ENCODE results near the gene SLC1A3. TPM values are rescaled to one million over a fixed set of nuclear protein-coding genes. Genes with fewer than 3 reads are reported as not detected.

Gene SLC1A3
- total and polyA plus RNA-seq, 4 experiments from 2014 or later: 1.3 to 2.3 TPM; not detected in 2

- Histone ChIP-seq H3K27ac (ENCODE audit: low read depth, low read length) (no peak overlapping the region), H3K4me3 (ENCODE audit: low read length in 2 of 2) (no peak overlapping the region), H3K36me3 (ENCODE audit: insufficient read depth, low read length) (no peaks in the 10 kb centered on the region), H3K9me3 (ENCODE audit: control insufficient read depth in 1 of 2, low read length in 2 of 2) (no peaks in the 10 kb centered on the region), H3K4me1 (ENCODE audit: insufficient read depth, low read length) (no peaks in the 10 kb centered on the region), H3K27me3 (ENCODE audit: insufficient read depth, low read length) (no peaks in the 10 kb centered on the region)
- no peak overlapping the region for H3K4me3 Mint-ChIP-seq
- intact Hi-C loops (cut with micrococcal nuclease): no loop called here
- ChIA-PET CTCF (ENCODE audit: partially characterized antibody) (no interaction called here), POLR2A (ENCODE audit: partially characterized antibody) (no interaction called here)
- no peak overlapping the region for H3K27ac Mint-ChIP-seq
- no peaks in the 10 kb centered on the region for H3K9me3 Mint-ChIP-seq
- H3K36me3 Mint-ChIP-seq: no peaks in the 10 kb centered on the region
- no peaks in the 10 kb centered on the region for H3K4me1 Mint-ChIP-seq
- no peak for DNase-seq
- H3K27me3 Mint-ChIP-seq: peaks cover 4 to 13% of the 10 kb centered on the region in 2 donors
Observed at GRCh38 chr5:36651761-36652685, 45.6 kb downstream of the SLC1A3 start.

DNA sequence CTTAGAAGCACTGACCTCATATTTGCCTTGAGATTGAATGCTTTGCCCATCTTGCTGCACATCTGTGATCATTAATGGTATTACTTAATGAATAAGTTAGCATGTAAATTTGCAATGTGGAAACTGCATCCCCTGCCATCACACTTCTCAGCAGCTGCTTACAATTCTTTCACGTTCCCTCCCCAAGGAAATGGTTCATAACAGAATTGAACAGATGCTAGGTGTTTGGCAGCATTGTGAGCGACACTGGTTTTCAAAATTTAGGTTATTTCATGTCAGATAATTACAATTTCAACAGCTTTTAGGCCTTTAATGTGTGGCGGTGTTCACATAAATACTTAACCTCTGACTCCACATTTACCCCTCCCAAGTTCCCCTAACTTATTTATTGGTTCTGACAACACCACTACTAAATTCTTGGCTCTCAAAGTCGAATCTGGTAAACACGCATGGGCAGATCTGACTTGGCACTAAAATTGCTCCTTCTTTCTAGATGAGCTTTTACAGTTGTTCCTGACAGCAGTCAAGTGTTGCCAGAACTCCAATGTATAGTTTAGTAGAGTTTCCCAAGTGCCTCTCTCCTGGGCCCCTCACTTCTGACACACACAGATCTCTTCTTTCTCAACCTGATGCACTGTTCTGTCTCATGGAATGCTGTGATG lies 46.8 kb downstream of the SLC1A3 start:
- Mint-ChIP-seq H3K4me1 (no peaks in the 10 kb centered on the region), H3K9me3 (no peaks in the 10 kb centered on the region), H3K36me3 (no peaks in the 10 kb centered on the region), H3K27ac (no peak overlapping the region), H3K4me3 (no peak overlapping the region), H3K27me3 (peaks cover 6 to 13% of the 10 kb centered on the region in 2 donors)
- Histone ChIP-seq H3K4me3 (ENCODE audit: low read length in 2 of 2) (no peak overlapping the region), H3K4me1 (ENCODE audit: insufficient read depth, low read length) (no peaks in the 10 kb centered on the region), H3K36me3 (ENCODE audit: insufficient read depth, low read length) (no peaks in the 10 kb centered on the region), H3K27ac (ENCODE audit: low read depth, low read length) (no peak overlapping the region), H3K27me3 (ENCODE audit: insufficient read depth, low read length) (no peaks in the 10 kb centered on the region), H3K9me3 (ENCODE audit: control insufficient read depth in 1 of 2, low read length in 2 of 2) (no peaks in the 10 kb centered on the region)
- DNase-seq: no peak
- intact Hi-C loops (cut with micrococcal nuclease): no loop called here
- ChIA-PET POLR2A (ENCODE audit: partially characterized antibody) (no interaction called here), CTCF (ENCODE audit: partially characterized antibody) (no interaction called here)

- H3K9me3 ChIP-seq (ENCODE audit: control insufficient read depth in 1 of 2, low read length in 2 of 2): no peaks in the 10 kb centered on the region
- no peak overlapping the region for H3K27ac Mint-ChIP-seq
- H3K4me3 Mint-ChIP-seq: no peak overlapping the region
- H3K4me1 Mint-ChIP-seq: no peaks in the 10 kb centered on the region
- peaks cover 4 to 12% of the 10 kb centered on the region in 2 donors for H3K27me3 Mint-ChIP-seq
- no peaks in the 10 kb centered on the region for H3K9me3 Mint-ChIP-seq
- no peaks in the 10 kb centered on the region for H3K27me3 ChIP-seq (ENCODE audit: insufficient read depth, low read length)
- ChIA-PET POLR2A (ENCODE audit: partially characterized antibody) (no interaction called here), CTCF (ENCODE audit: partially characterized antibody) (no interaction called here)
- DNase-seq: no peak
- no peaks in the 10 kb centered on the region for H3K36me3 Mint-ChIP-seq
- no peak overlapping the region for H3K4me3 ChIP-seq (ENCODE audit: low read length in 2 of 2)
- no peaks in the 10 kb centered on the region for H3K4me1 ChIP-seq (ENCODE audit: insufficient read depth, low read length)
- no peaks in the 10 kb centered on the region for H3K36me3 ChIP-seq (ENCODE audit: insufficient read depth, low read length)
- no peak overlapping the region for H3K27ac ChIP-seq (ENCODE audit: low read depth, low read length)
- intact Hi-C loops (cut with micrococcal nuclease): no loop called here
Observed at GRCh38 chr5:36654564-36654963, 48.2 kb downstream of the SLC1A3 start.

DNA sequence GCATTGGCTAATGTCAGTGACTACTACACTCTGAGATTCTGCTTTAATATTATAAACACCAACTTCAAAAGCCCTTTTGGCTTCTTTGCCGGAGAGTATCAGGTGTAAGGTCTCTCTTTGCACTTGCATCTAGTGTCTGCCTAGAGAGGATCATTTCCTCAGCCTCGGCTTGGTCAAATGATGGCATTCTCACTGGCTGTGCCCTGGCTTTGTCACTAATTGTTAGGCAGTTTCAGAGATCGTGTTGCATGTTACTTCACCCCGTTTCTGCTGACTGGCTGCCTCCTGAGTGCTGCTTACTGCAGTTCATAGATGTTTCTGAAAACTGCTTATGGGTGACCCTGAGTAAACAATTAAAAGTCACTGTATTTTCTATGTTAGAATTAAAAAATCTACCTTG lies 48.8 kb downstream of the SLC1A3 start:
- intact Hi-C loops (cut with micrococcal nuclease): no loop called here
- H3K27me3 ChIP-seq (ENCODE audit: insufficient read depth, low read length): no peaks in the 10 kb centered on the region
- H3K4me1 ChIP-seq (ENCODE audit: insufficient read depth, low read length): no peaks in the 10 kb centered on the region
- Mint-ChIP-seq H3K27me3 (peaks cover 4 to 12% of the 10 kb centered on the region in 2 donors), H3K4me3 (no peak overlapping the region), H3K36me3 (no peaks in the 10 kb centered on the region), H3K27ac (no peak overlapping the region), H3K9me3 (no peaks in the 10 kb centered on the region), H3K4me1 (no peaks in the 10 kb centered on the region)
- DNase-seq: no peak
- no peak overlapping the region for H3K27ac ChIP-seq (ENCODE audit: low read depth, low read length)
- POLR2A ChIA-PET (ENCODE audit: partially characterized antibody): no interaction called here
- CTCF ChIA-PET (ENCODE audit: partially characterized antibody): no interaction called here
- H3K4me3 ChIP-seq (ENCODE audit: low read length in 2 of 2): no peak overlapping the region
- no peaks in the 10 kb centered on the region for H3K36me3 ChIP-seq (ENCODE audit: insufficient read depth, low read length)
- no peaks in the 10 kb centered on the region for H3K9me3 ChIP-seq (ENCODE audit: control insufficient read depth in 1 of 2, low read length in 2 of 2)

DNA sequence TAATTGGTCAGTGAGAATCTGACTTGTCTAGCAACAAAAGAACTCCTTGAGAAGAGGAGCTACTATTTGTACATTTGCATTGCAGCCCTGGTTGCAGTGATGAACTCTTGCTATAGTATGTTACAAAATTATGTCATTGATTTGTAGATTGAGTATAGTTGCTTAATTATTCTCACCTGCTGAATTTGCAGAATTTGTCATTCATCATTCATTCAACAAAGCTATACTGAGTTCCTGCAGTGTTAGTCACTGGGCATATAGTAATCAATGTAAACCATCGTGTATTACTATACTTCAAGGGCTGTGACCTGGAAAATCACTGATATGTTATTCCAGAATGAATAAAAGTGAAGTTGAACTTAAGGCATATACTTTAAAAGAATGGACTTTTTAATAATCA lies 50.1 kb downstream of the SLC1A3 start:
- Histone ChIP-seq H3K27me3 (ENCODE audit: insufficient read depth, low read length) (no peaks in the 10 kb centered on the region), H3K36me3 (ENCODE audit: insufficient read depth, low read length) (no peaks in the 10 kb centered on the region), H3K9me3 (ENCODE audit: control insufficient read depth in 1 of 2, low read length in 2 of 2) (no peaks in the 10 kb centered on the region), H3K4me3 (ENCODE audit: low read length in 2 of 2) (no peak overlapping the region), H3K27ac (ENCODE audit: low read depth, low read length) (no peak overlapping the region), H3K4me1 (ENCODE audit: insufficient read depth, low read length) (no peaks in the 10 kb centered on the region)
- ChIA-PET CTCF (ENCODE audit: partially characterized antibody) (no interaction called here), POLR2A (ENCODE audit: partially characterized antibody) (no interaction called here)
- no peaks in the 10 kb centered on the region for H3K4me1 Mint-ChIP-seq
- intact Hi-C loops (cut with micrococcal nuclease): no loop called here
- no peaks in the 10 kb centered on the region for H3K36me3 Mint-ChIP-seq
- DNase-seq: no peak
- H3K4me3 Mint-ChIP-seq: no peak overlapping the region
- peaks cover 5 to 11% of the 10 kb centered on the region in 2 donors for H3K27me3 Mint-ChIP-seq
- H3K9me3 Mint-ChIP-seq: no peaks in the 10 kb centered on the region
- no peak overlapping the region for H3K27ac Mint-ChIP-seq

GRCh38 chr5:36657563-36657995 lies 51.2 kb downstream of the SLC1A3 start:
- POLR2A ChIA-PET (ENCODE audit: partially characterized antibody): no interaction called here

GRCh38 chr5:36658038-36658756 lies 51.8 kb downstream of the SLC1A3 start:
- DNase-seq: no peak
- Histone ChIP-seq H3K9me3 (ENCODE audit: control insufficient read depth in 1 of 2, low read length in 2 of 2) (no peaks in the 10 kb centered on the region), H3K4me1 (ENCODE audit: insufficient read depth, low read length) (no peaks in the 10 kb centered on the region), H3K27me3 (ENCODE audit: insufficient read depth, low read length) (no peaks in the 10 kb centered on the region), H3K36me3 (ENCODE audit: insufficient read depth, low read length) (no peaks in the 10 kb centered on the region), H3K4me3 (ENCODE audit: low read length in 2 of 2) (no peak overlapping the region), H3K27ac (ENCODE audit: low read depth, low read length) (no peak overlapping the region)
- H3K27me3 Mint-ChIP-seq: peaks cover 5 to 8% of the 10 kb centered on the region in 2 donors
- ChIA-PET POLR2A (ENCODE audit: partially characterized antibody) (no interaction called here), CTCF (ENCODE audit: partially characterized antibody) (no interaction called here)
- H3K9me3 Mint-ChIP-seq: no peaks in the 10 kb centered on the region
- no peaks in the 10 kb centered on the region for H3K4me1 Mint-ChIP-seq
- no peak overlapping the region for H3K4me3 Mint-ChIP-seq
- no peak overlapping the region for H3K27ac Mint-ChIP-seq
- intact Hi-C loops (cut with micrococcal nuclease): no loop called here
- H3K36me3 Mint-ChIP-seq: no peaks in the 10 kb centered on the region

More at GRCh38 chr5:36657563-36657995, 51.2 kb downstream of the SLC1A3 start:
- Histone ChIP-seq H3K27ac (ENCODE audit: low read depth, low read length) (no peak overlapping the region), H3K4me1 (ENCODE audit: insufficient read depth, low read length) (no peaks in the 10 kb centered on the region), H3K36me3 (ENCODE audit: insufficient read depth, low read length) (no peaks in the 10 kb centered on the region), H3K9me3 (ENCODE audit: control insufficient read depth in 1 of 2, low read length in 2 of 2) (no peaks in the 10 kb centered on the region), H3K4me3 (ENCODE audit: low read length in 2 of 2) (no peak overlapping the region), H3K27me3 (ENCODE audit: insufficient read depth, low read length) (no peaks in the 10 kb centered on the region)
- H3K4me3 Mint-ChIP-seq: no peak overlapping the region
- H3K4me1 Mint-ChIP-seq: no peaks in the 10 kb centered on the region
- CTCF ChIA-PET (ENCODE audit: partially characterized antibody): no interaction called here
- no peak overlapping the region for H3K27ac Mint-ChIP-seq
- H3K36me3 Mint-ChIP-seq: no peaks in the 10 kb centered on the region
- DNase-seq: no peak
- no peaks in the 10 kb centered on the region for H3K9me3 Mint-ChIP-seq
- H3K27me3 Mint-ChIP-seq: peaks cover 5 to 8% of the 10 kb centered on the region in 2 donors
- intact Hi-C loops (cut with micrococcal nuclease): no loop called here

Measured in CD4-positive, alpha-beta memory T cell (primary cell).